Suprapubic skin (tissue), 3 donors: ENCODE measurements around the gene TIMM44.

Source experiments
- CTCF ChIP-seq, 2 donors: fragments of 200-600 bp in 1 of 2; fragments of 450-650 bp in 1 of 2; sonication (generic) in 1 of 2; IDR thresholded peaks; one replicate each; pipeline ENCODE4 v1.5.1; 2016 to 2019; ENCODE audit warnings: antibody characterized with exemption in 2 of 2, mild to moderate bottlenecking in 1 of 2, moderate library complexity in 1 of 2
- EP300 ChIP-seq: sonication (generic); formaldehyde crosslinking; IDR thresholded peaks from one replicate; pipeline ENCODE4 v1.6.1; 2017; ENCODE audit warnings: antibody characterized with exemption
- POLR2A ChIP-seq, 2 donors: fragments of 450-650 bp; IDR thresholded peaks; one replicate each; pipeline ENCODE4 v1.6.1; 2017; ENCODE audit warnings: antibody characterized with exemption in 2 of 2, mild to moderate bottlenecking in 2 of 2, moderate library complexity in 2 of 2

- TF ChIP-seq POLR2A (IDR thresholded peaks at IDR 0.05): no peak
- no peak for TF ChIP-seq EP300
- no peak for TF ChIP-seq CTCF (IDR thresholded peaks at IDR 0.05)
Measured at GRCh38 chr19:7962644-7963268, 19.3 kb upstream of the TIMM44 start.
